ENCODE results near the gene TMEM37. TPM values are rescaled to one million over a fixed set of nuclear protein-coding genes. Genes with fewer than 3 reads are reported as not detected.

The TMEM37 gene
- total and polyA plus RNA-seq, 2 of the 13 experiments (the other 11 are each of a cell fraction or from before 2014, with no cell fraction given) = 37.7 to 115 TPM

GRCh38 chr2:119442850-119443249 is 11.2 kb downstream of the TMEM37 start:
- intact Hi-C loops (cut with micrococcal nuclease; ENCODE audit: unreplicated experiment) = no loop called here
- in situ Hi-C loops (cut with HindIII; ENCODE audit: extremely low pct_ligation_motif_present, low pct_unique_long_range_greater_than_20kb) = no loop called here
- no peak for DNase-seq (ENCODE audit: low spot score)
- no peak for FAIRE-seq
- no peaks in the 10 kb centered on the region for H3K9me3 ChIP-seq (ENCODE audit: low read length)
- H3K4me1 ChIP-seq (ENCODE audit: insufficient read depth, low read length) = peaks cover 51% of the 10 kb centered on the region
- H3K27me3 ChIP-seq (ENCODE audit: control insufficient read depth in 1 of 2, insufficient read depth in 2 of 2, low read length in 2 of 2) = peaks cover under 1 to 2% of the 10 kb centered on the region in 2 experiments; a peak in 1 of 5 replicates
- CTCF ChIA-PET (ENCODE audit: low intra/inter-chr PET ratio, low total read pairs) = no interaction called here
- H4K20me1 ChIP-seq (ENCODE audit: insufficient read depth, low read length) = peaks cover 25% of the 10 kb centered on the region; the same call in 1 of the 2 replicates
- POLR2A ChIA-PET = interaction anchor here (3.5 kb wide), 1 partner anchor 12 kb away, joined by 21 read pairs; the partner anchor contains the start of gene TMEM37
- H3K9ac ChIP-seq (ENCODE audit: insufficient read depth, low read depth, low read length) = no peak overlapping the region
- no peak overlapping the region for H2AFZ ChIP-seq (ENCODE audit: low read length)
- no peak overlapping the region for H3K4me2 ChIP-seq (ENCODE audit: low read depth, low read length)
- WGBS (ENCODE audit: low lambda C conversion rate) = 71% methylated on average over 10 of the region's 11 CpGs
- H3K27ac ChIP-seq (ENCODE audit: extremely low read length, insufficient read depth, low read length) = no peak overlapping the region
- H3K4me3 ChIP-seq (replicated peaks in 1 of 3; ENCODE audit: insufficient read depth in 1 of 3, low read depth in 2 of 3, low read length in 3 of 3) = no peak overlapping the region
- ATAC-seq = peak; percentile 9; the same call in 1 of the 3 replicates
- BruUV-seq (replicated peaks) = no TSS peak
- peaks cover 0 to 2% of the 10 kb centered on the region in 2 experiments; a peak in 2 of 5 replicates for H3K36me3 ChIP-seq (replicated peaks in 1 of 2; ENCODE audit: control insufficient read depth in 1 of 2, insufficient read depth in 2 of 2, low read length in 2 of 2)
- H3K79me2 ChIP-seq (ENCODE audit: insufficient read depth, low read length) = peaks cover 13% of the 10 kb centered on the region
- no peak for TF ChIP-seq ARNT2 (CRISPR knock-in tag; IDR thresholded peaks at IDR 0.05; ENCODE audit: low read depth)
- no peak for TF ChIP-seq PPARG (CRISPR knock-in tag; conservative IDR thresholded peaks at IDR 0.05)
- no peak for TF ChIP-seq ZNF879 (CRISPR knock-in tag; IDR thresholded peaks at IDR 0.05)
- TF ChIP-seq NFIC (IDR thresholded peaks at IDR 0.05; ENCODE audit: low read length) = 0 out of 2 replicates have a peak, but pooled peaks have one; percentile 5
- no peak for TF ChIP-seq ZNF740 (CRISPR knock-in tag; IDR thresholded peaks at IDR 0.05)
- TF ChIP-seq ZNF235 (CRISPR knock-in tag; IDR thresholded peaks at IDR 0.05; ENCODE audit: borderline replicate concordance) = no peak
- TF ChIP-seq ZNF550 (CRISPR knock-in tag; IDR thresholded peaks at IDR 0.05; ENCODE audit: borderline replicate concordance) = no peak
- no peak for TF ChIP-seq ZFAT (CRISPR knock-in tag; conservative IDR thresholded peaks at IDR 0.05)
- TF ChIP-seq ZNF557 (CRISPR knock-in tag; IDR thresholded peaks at IDR 0.05) = no peak
- no peak for TF ChIP-seq ATRX (CRISPR knock-in tag; IDR thresholded peaks at IDR 0.05; ENCODE audit: borderline replicate concordance)
- TF ChIP-seq ZBTB21 (CRISPR knock-in tag; IDR thresholded peaks at IDR 0.05) = no peak
- TF ChIP-seq GLI4 (CRISPR knock-in tag; IDR thresholded peaks at IDR 0.05; ENCODE audit: borderline replicate concordance) = no peak
- no peak for TF ChIP-seq MXD3 (CRISPR knock-in tag; IDR thresholded peaks at IDR 0.05)
- 0 out of 2 replicates have a peak, but pooled peaks have one; percentile 76 for TF ChIP-seq ZNF549 (CRISPR knock-in tag; IDR thresholded peaks at IDR 0.05)
- peak; percentile 49; the same call in 1 of the 2 replicates for TF ChIP-seq POLR2G (IDR thresholded peaks at IDR 0.05; ENCODE audit: low read depth, low read length)
- 0 out of 2 replicates have a peak, but pooled peaks have one; percentile 22 for TF ChIP-seq IKZF5 (CRISPR knock-in tag; IDR thresholded peaks at IDR 0.05)
- no peak for TF ChIP-seq ZSCAN21 (CRISPR knock-in tag; IDR thresholded peaks at IDR 0.05; ENCODE audit: borderline replicate concordance)
- TF ChIP-seq ZNF335 (CRISPR knock-in tag; IDR thresholded peaks at IDR 0.05) = no peak
- TF ChIP-seq TBX2 (CRISPR knock-in tag; IDR thresholded peaks at IDR 0.05; ENCODE audit: borderline replicate concordance) = no peak
- TF ChIP-seq ZNF766 (CRISPR knock-in tag; IDR thresholded peaks at IDR 0.05; ENCODE audit: borderline replicate concordance) = no peak
- no peak for TF ChIP-seq RFXAP (CRISPR knock-in tag; IDR thresholded peaks at IDR 0.05; ENCODE audit: borderline replicate concordance)
- no peak for TF ChIP-seq STAT5B (CRISPR knock-in tag; IDR thresholded peaks at IDR 0.05)
- no peak for TF ChIP-seq RARA (CRISPR knock-in tag; IDR thresholded peaks at IDR 0.05)
- no peak for TF ChIP-seq FOXP4 (CRISPR knock-in tag; IDR thresholded peaks at IDR 0.05)

Measured in HepG2 (cell line).